OCI-LY1 (cell line): ENCODE measurements around the gene BHLHA9.

Experiments used
- H2AFZ ChIP-seq: fragments of 200-600 bp; sonication (generic), shearing (Covaris generic); 2 replicates; pipeline ENCODE4 v1.6.0; 2014; ENCODE audit warnings: antibody characterized with exemption, mild to moderate bottlenecking, low read length
- H3F3A ChIP-seq: fragments of 200-600 bp; sonication (generic), shearing (Covaris generic); 2 replicates; pipeline ENCODE4 v1.6.0; 2014; ENCODE audit warnings: mild to moderate bottlenecking, antibody characterized with exemption, low read length, moderate library complexity; ENCODE audit not compliant: insufficient read depth
- H3K27ac ChIP-seq: fragments of 200-600 bp; sonication (generic); 2 replicates; pipeline ENCODE4 v1.5.1; 2014; ENCODE audit warnings: low read length, mixed run types, mild to moderate bottlenecking, low read depth; ENCODE audit not compliant: poor library complexity, severe bottlenecking
- H3K27me3 ChIP-seq: fragments of 200-600 bp; sonication (generic); 2 replicates; pipeline ENCODE4 v1.6.0; 2014; ENCODE audit warnings: antibody characterized with exemption, mild to moderate bottlenecking, low read length, moderate library complexity; ENCODE audit not compliant: insufficient read depth
- H3K36me3 ChIP-seq: fragments of 200-600 bp; sonication (generic); 2 replicates; pipeline ENCODE4 v1.6.1; 2014; ENCODE audit warnings: mild to moderate bottlenecking, antibody characterized with exemption, low read length, moderate library complexity, mixed read lengths; ENCODE audit not compliant: insufficient read depth
- H3K4me1 ChIP-seq: fragments of 200-600 bp; sonication (generic); 2 replicates; pipeline ENCODE4 v1.5.1; 2014; ENCODE audit warnings: mild to moderate bottlenecking, low read length, moderate library complexity; ENCODE audit not compliant: insufficient read depth, severe bottlenecking
- H3K4me2 ChIP-seq: fragments of 200-600 bp; sonication (generic), shearing (Covaris generic); 2 replicates; pipeline ENCODE4 v1.6.1; 2014; ENCODE audit warnings: low read length
- H3K4me3 ChIP-seq: fragments of 200-600 bp; sonication (generic); 2 replicates; pipeline ENCODE4 v1.5.1; 2014; ENCODE audit warnings: low read length, low read depth, mild to moderate bottlenecking, mixed read lengths; ENCODE audit not compliant: poor library complexity, severe bottlenecking
- H3K79me2 ChIP-seq: fragments of 200-600 bp; shearing (Covaris generic); 2 replicates; pipeline ENCODE4 v1.6.1; 2016; ENCODE audit warnings: mixed run types, low read length, mixed read lengths; ENCODE audit not compliant: insufficient read depth
- H3K9ac ChIP-seq: fragments of 200-600 bp; sonication (generic), shearing (Covaris generic); 2 replicates; pipeline ENCODE4 v1.6.1; 2014; ENCODE audit warnings: mild to moderate bottlenecking, low read length, mixed read lengths
- H3K9me2 ChIP-seq: fragments of 200-600 bp; sonication (generic), shearing (Covaris generic); 2 replicates; pipeline ENCODE4 v1.6.1; 2014; ENCODE audit warnings: low read depth, mild to moderate bottlenecking, low read length, mixed read lengths
- H3K9me3 ChIP-seq: fragments of 200-600 bp; shearing (Covaris generic); 2 replicates; pipeline ENCODE4 v1.6.1; 2014; ENCODE audit warnings: low read length, mixed read lengths
- H4K20me1 ChIP-seq: fragments of 200-600 bp; sonication (generic), shearing (Covaris generic); 2 replicates; pipeline ENCODE4 v1.6.0; 2016; ENCODE audit warnings: mild to moderate bottlenecking, low read length; ENCODE audit not compliant: insufficient read depth
- CTCF ChIP-seq: fragments of 200-600 bp; sonication (generic), shearing (Covaris generic); IDR thresholded peaks from 2 replicates; pipeline ENCODE4 v1.5.1; 2017; ENCODE audit warnings: mild to moderate bottlenecking, antibody characterized with exemption, low read length, moderate library complexity, mixed read lengths
- EZH2 ChIP-seq: fragments of 200-600 bp; sonication (generic), shearing (Covaris generic); IDR thresholded peaks from 2 replicates; pipeline ENCODE4 v1.8.0; 2017; ENCODE audit warnings: borderline replicate concordance, mixed run types, mild to moderate bottlenecking, antibody characterized with exemption, low read length, moderate library complexity, mixed read lengths

The BHLHA9 gene

GRCh38 chr17:1312261-1312870, 42.1 kb downstream of the BHLHA9 start:
- no peaks in the 10 kb centered on the region for H3K36me3 ChIP-seq
- TF ChIP-seq CTCF (no peak), EZH2 (no peak)
- H3K9me2 ChIP-seq: no peaks in the 10 kb centered on the region
- no peaks in the 10 kb centered on the region for H3K9me3 ChIP-seq
- H3K4me1 ChIP-seq: no peaks in the 10 kb centered on the region
- no peaks in the 10 kb centered on the region for H4K20me1 ChIP-seq
- no peaks in the 10 kb centered on the region for H3F3A ChIP-seq
- H3K79me2 ChIP-seq: no peaks in the 10 kb centered on the region
- peaks cover 6% of the 10 kb centered on the region; the same call in 1 of the 2 replicates for H3K27me3 ChIP-seq
- H3K4me2 ChIP-seq: no peak overlapping the region
- no peak overlapping the region for H3K9ac ChIP-seq
- H2AFZ ChIP-seq: no peak overlapping the region
- H3K27ac ChIP-seq: no peak overlapping the region
- no peak overlapping the region for H3K4me3 ChIP-seq

GRCh38 chr17:1313270-1314005, 43.2 kb downstream of the BHLHA9 start:
- Histone ChIP-seq H4K20me1 (no peaks in the 10 kb centered on the region), H3F3A (no peaks in the 10 kb centered on the region), H3K4me1 (no peaks in the 10 kb centered on the region), H2AFZ (no peak overlapping the region), H3K79me2 (no peaks in the 10 kb centered on the region), H3K4me2 (no peak overlapping the region), H3K9ac (no peak overlapping the region), H3K27me3 (peaks cover 6% of the 10 kb centered on the region; the same call in 1 of the 2 replicates), H3K9me3 (no peaks in the 10 kb centered on the region), H3K36me3 (no peaks in the 10 kb centered on the region), H3K9me2 (no peaks in the 10 kb centered on the region), H3K4me3 (no peak overlapping the region), H3K27ac (no peak overlapping the region)
- TF ChIP-seq EZH2 (no peak), CTCF (no peak)

GRCh38 chr17:1315409-1315808, 45.2 kb downstream of the BHLHA9 start:
- Histone ChIP-seq H3K4me2 (no peak overlapping the region), H3K79me2 (no peaks in the 10 kb centered on the region), H3K9me2 (no peaks in the 10 kb centered on the region), H3K9me3 (no peaks in the 10 kb centered on the region), H3K27ac (no peak overlapping the region), H3K4me1 (no peaks in the 10 kb centered on the region), H3K9ac (no peak overlapping the region), H3F3A (no peaks in the 10 kb centered on the region), H3K27me3 (peaks cover 6% of the 10 kb centered on the region; the same call in 1 of the 2 replicates), H2AFZ (no peak overlapping the region), H3K4me3 (no peak overlapping the region), H3K36me3 (no peaks in the 10 kb centered on the region), H4K20me1 (no peaks in the 10 kb centered on the region)
- no peak for TF ChIP-seq CTCF
